GM19043 (cell line): ENCODE measurements around the gene CFAP74.

Experiments
- ATAC-seq: cut with Tn5 transposase; IDR thresholded peaks from one replicate; pipeline ENCODE4 v1.9.1; 2021; ENCODE audit warnings: low read depth; ENCODE audit not compliant: unreplicated experiment

CFAP74 gene

GRCh38 chr1:1973716-1974642, 29.6 kb downstream of the CFAP74 start:
- ATAC-seq, result no peak

GRCh38 chr1:1972976-1973715, 30.4 kb downstream of the CFAP74 start:
- no peak for ATAC-seq

GRCh38 chr1:1971688-1972087, 31.9 kb downstream of the CFAP74 start:
- no peak for ATAC-seq

- ATAC-seq, result no peak
Observed at GRCh38 chr1:1971017-1971416, 32.6 kb downstream of the CFAP74 start.

- no peak for ATAC-seq
Observed at GRCh38 chr1:1969953-1970716, 33.5 kb downstream of the CFAP74 start.

GRCh38 chr1:1969505-1969900, 34.1 kb downstream of the CFAP74 start:
- no peak for ATAC-seq

GRCh38 chr1:1968767-1969504, 34.6 kb downstream of the CFAP74 start:
- ATAC-seq, result no peak

- ATAC-seq, result no peak
Observed at GRCh38 chr1:1967879-1968278, 35.7 kb downstream of the CFAP74 start.

GRCh38 chr1:1967151-1967550, 36.4 kb downstream of the CFAP74 start:
- ATAC-seq, result no peak

- ATAC-seq, result no peak
Observed at GRCh38 chr1:1966071-1966740, 37.4 kb downstream of the CFAP74 start.

GRCh38 chr1:1965546-1965945, 38.0 kb downstream of the CFAP74 start:
- no peak for ATAC-seq

GRCh38 chr1:1964811-1965210, 38.8 kb downstream of the CFAP74 start:
- no peak for ATAC-seq

- no peak for ATAC-seq
Observed at GRCh38 chr1:1963570-1963969, 40.0 kb downstream of the CFAP74 start.

GRCh38 chr1:1962752-1963151, 40.8 kb downstream of the CFAP74 start:
- no peak for ATAC-seq

- no peak for ATAC-seq
Observed at GRCh38 chr1:1960480-1961196, 42.9 kb downstream of the CFAP74 start.

GRCh38 chr1:1959840-1960479, 43.6 kb downstream of the CFAP74 start:
- no peak for ATAC-seq

- no peak for ATAC-seq
Observed at GRCh38 chr1:1959459-1959839, 44.1 kb downstream of the CFAP74 start.

- ATAC-seq, result no peak
Observed at GRCh38 chr1:1958071-1958541, 45.5 kb downstream of the CFAP74 start.

- ATAC-seq, result no peak
Observed at GRCh38 chr1:1957533-1957961, 46.0 kb downstream of the CFAP74 start.
